ENCODE measurements around the gene DCAF4. TPM values are rescaled to one million over a fixed set of nuclear protein-coding genes. Genes with fewer than 3 reads are reported as not detected.

Gene DCAF4
- total RNA-seq, 2 experiments from 2014 or later = 16.0 to 21.7 TPM

- Mint-ChIP-seq H3K36me3 (ENCODE audit: low read depth) (peaks cover 8% of the 10 kb centered on the region), H3K9me3 (ENCODE audit: low read depth) (no peaks in the 10 kb centered on the region), H3K27ac (no peak overlapping the region), H3K27me3 (no peaks in the 10 kb centered on the region), H3K4me1 (peaks cover 22% of the 10 kb centered on the region), H3K4me3 (no peak overlapping the region)
- CTCF ChIA-PET = interaction anchor here (0.6 to 0.7 kb wide), 2 partner anchors 12 to 367 kb away, joined by 3 read pairs; no protein-coding TSS in a partner anchor
- POLR2A ChIA-PET = no interaction called here
- intact Hi-C loops (cut with DNase I, micrococcal nuclease) = no loop called here
- DNase-seq (no peak), ATAC-seq (no peak)
Measured at GRCh38 chr14:72932893-72933292, 6.6 kb downstream of the DCAF4 start.

- H3K27ac Mint-ChIP-seq = no peak overlapping the region
- intact Hi-C loops (cut with DNase I, micrococcal nuclease) = no loop called here
- no peak for ATAC-seq
- no peak overlapping the region for H3K4me3 Mint-ChIP-seq
- H3K27me3 Mint-ChIP-seq = no peaks in the 10 kb centered on the region
- no peaks in the 10 kb centered on the region for H3K9me3 Mint-ChIP-seq (ENCODE audit: low read depth)
- POLR2A ChIA-PET = no interaction called here
- H3K4me1 Mint-ChIP-seq = peaks cover 12% of the 10 kb centered on the region
- CTCF ChIA-PET = interaction anchor here (0.6 to 2.3 kb wide), 3 partner anchors 9 to 35 kb away, joined by 3 to 8 read pairs (median 3); partner anchors contain the start of gene DCAF4
- DNase-seq = no peak
- H3K36me3 Mint-ChIP-seq (ENCODE audit: low read depth) = peaks cover 36% of the 10 kb centered on the region
Measured at GRCh38 chr14:72939630-72940029, 13.4 kb downstream of the DCAF4 start.

- H3K4me3 Mint-ChIP-seq = no peak overlapping the region
- no peaks in the 10 kb centered on the region for H3K9me3 Mint-ChIP-seq (ENCODE audit: low read depth)
- DNase-seq = no peak
- ChIA-PET POLR2A (no interaction called here), CTCF (no interaction called here)
- H3K27ac Mint-ChIP-seq = no peak overlapping the region
- no peaks in the 10 kb centered on the region for H3K27me3 Mint-ChIP-seq
- peaks cover 43% of the 10 kb centered on the region for H3K36me3 Mint-ChIP-seq (ENCODE audit: low read depth)
- intact Hi-C loops (cut with DNase I, micrococcal nuclease) = no loop called here
- peaks cover 12% of the 10 kb centered on the region for H3K4me1 Mint-ChIP-seq
- ATAC-seq = no peak
Measured at GRCh38 chr14:72941286-72941985, 15.2 kb downstream of the DCAF4 start.

- ChIA-PET POLR2A (no interaction called here), CTCF (interaction anchor here (1.1 kb wide), 1 partner anchor 39 kb away, joined by 3 read pairs; no protein-coding TSS in a partner anchor)
- Mint-ChIP-seq H3K9me3 (ENCODE audit: low read depth) (no peaks in the 10 kb centered on the region), H3K4me1 (no peaks in the 10 kb centered on the region), H3K27me3 (no peaks in the 10 kb centered on the region), H3K4me3 (no peak overlapping the region), H3K36me3 (ENCODE audit: low read depth) (peaks cover 41% of the 10 kb centered on the region), H3K27ac (no peak overlapping the region)
- intact Hi-C loops (cut with DNase I, micrococcal nuclease) = no loop called here
- no peak for DNase-seq
- ATAC-seq = no peak
Measured at GRCh38 chr14:72942934-72943333, 16.7 kb downstream of the DCAF4 start.

- H3K36me3 Mint-ChIP-seq (ENCODE audit: low read depth) = peaks cover 44% of the 10 kb centered on the region
- no peak overlapping the region for H3K4me3 Mint-ChIP-seq
- H3K9me3 Mint-ChIP-seq (ENCODE audit: low read depth) = no peaks in the 10 kb centered on the region
- POLR2A ChIA-PET = no interaction called here
- DNase-seq (no peak), ATAC-seq (no peak)
- peaks cover 5% of the 10 kb centered on the region for H3K4me1 Mint-ChIP-seq
- CTCF ChIA-PET = no interaction called here
- no peak overlapping the region for H3K27ac Mint-ChIP-seq
- intact Hi-C loops (cut with DNase I, micrococcal nuclease) = no loop called here
- no peaks in the 10 kb centered on the region for H3K27me3 Mint-ChIP-seq
Measured at GRCh38 chr14:72943876-72944430, 17.7 kb downstream of the DCAF4 start.

GRCh38 chr14:72945356-72946027 lies 19.2 kb downstream of the DCAF4 start:
- intact Hi-C loops (cut with DNase I, micrococcal nuclease) = no loop called here
- POLR2A ChIA-PET = no interaction called here

GRCh38 chr14:72946491-72946890 lies 20.2 kb downstream of the DCAF4 start:
- CTCF ChIA-PET = interaction anchor here (0.9 kb wide), 1 partner anchor 430 kb away, joined by 4 read pairs; no protein-coding TSS in a partner anchor
- intact Hi-C loops (cut with DNase I, micrococcal nuclease) = no loop called here
- Mint-ChIP-seq H3K4me3 (no peak overlapping the region), H3K27ac (no peak overlapping the region), H3K27me3 (no peaks in the 10 kb centered on the region), H3K36me3 (ENCODE audit: low read depth) (peaks cover 38% of the 10 kb centered on the region), H3K9me3 (ENCODE audit: low read depth) (no peaks in the 10 kb centered on the region), H3K4me1 (peaks cover 5% of the 10 kb centered on the region)
- ATAC-seq (no peak), DNase-seq (no peak)
- POLR2A ChIA-PET = interaction anchor here (0.6 kb wide), 1 partner anchor 507 kb away, joined by 3 read pairs; no protein-coding TSS in a partner anchor

More at GRCh38 chr14:72945356-72946027, 19.2 kb downstream of the DCAF4 start:
- Mint-ChIP-seq H3K9me3 (ENCODE audit: low read depth) (no peaks in the 10 kb centered on the region), H3K27ac (no peak overlapping the region), H3K4me1 (peaks cover 5% of the 10 kb centered on the region), H3K4me3 (no peak overlapping the region), H3K27me3 (no peaks in the 10 kb centered on the region), H3K36me3 (ENCODE audit: low read depth) (peaks cover 37% of the 10 kb centered on the region)
- DNase-seq (no peak), ATAC-seq (no peak)
- CTCF ChIA-PET = no interaction called here

GRCh38 chr14:72947366-72948160 lies 21.3 kb downstream of the DCAF4 start:
- ATAC-seq (peak; percentile 66), DNase-seq (no peak)
- Mint-ChIP-seq H3K4me1 (peaks cover 5% of the 10 kb centered on the region), H3K36me3 (ENCODE audit: low read depth) (peaks cover 41% of the 10 kb centered on the region), H3K9me3 (ENCODE audit: low read depth) (no peaks in the 10 kb centered on the region), H3K27me3 (no peaks in the 10 kb centered on the region), H3K27ac (no peak overlapping the region), H3K4me3 (no peak overlapping the region)
- POLR2A ChIA-PET = no interaction called here
- intact Hi-C loops (cut with DNase I, micrococcal nuclease) = loop anchor here (1.0 kb wide), 1 partner anchor 430 kb away; no protein-coding TSS in a partner anchor
- CTCF ChIA-PET = interaction anchor here (0.7 to 2.7 kb wide), 10 partner anchors 8 to 442 kb away, joined by 3 to 18 read pairs (median 4); no protein-coding TSS in a partner anchor

- Mint-ChIP-seq H3K4me3 (no peak overlapping the region), H3K9me3 (ENCODE audit: low read depth) (no peaks in the 10 kb centered on the region), H3K27me3 (no peaks in the 10 kb centered on the region), H3K4me1 (peaks cover 5% of the 10 kb centered on the region), H3K36me3 (ENCODE audit: low read depth) (peaks cover 37% of the 10 kb centered on the region), H3K27ac (no peak overlapping the region)
- POLR2A ChIA-PET = no interaction called here
- CTCF ChIA-PET = interaction anchor here (0.6 to 2.7 kb wide), 28 partner anchors 9 to 926 kb away, joined by 3 to 18 read pairs (median 4); partner anchors contain the start of gene DPF3
- DNase-seq = peak; percentile 81
- intact Hi-C loops (cut with DNase I, micrococcal nuclease) = loop anchor here (1.0 kb wide), 1 partner anchor 431 kb away; no protein-coding TSS in a partner anchor
- ATAC-seq = peak; percentile 44
Measured at GRCh38 chr14:72948481-72949138, 22.3 kb downstream of the DCAF4 start.

- Mint-ChIP-seq H3K36me3 (ENCODE audit: low read depth) (peaks cover 41% of the 10 kb centered on the region), H3K4me1 (peaks cover 5% of the 10 kb centered on the region), H3K4me3 (no peak overlapping the region), H3K9me3 (ENCODE audit: low read depth) (no peaks in the 10 kb centered on the region), H3K27me3 (no peaks in the 10 kb centered on the region), H3K27ac (no peak overlapping the region)
- intact Hi-C loops (cut with DNase I, micrococcal nuclease) = no loop called here
- DNase-seq = no peak
- no peak for ATAC-seq
- POLR2A ChIA-PET = no interaction called here
- CTCF ChIA-PET = interaction anchor here (0.6 to 1.1 kb wide), 3 partner anchors 11 to 438 kb away, joined by 3 to 4 read pairs (median 3); no protein-coding TSS in a partner anchor
Measured at GRCh38 chr14:72952171-72952570, 25.9 kb downstream of the DCAF4 start.
